ENCODE measurements around the gene BAHCC1. TPM values are rescaled to one million over a fixed set of nuclear protein-coding genes. Genes with fewer than 3 reads are reported as not detected.

The BAHCC1 gene
- polyA plus RNA-seq, 3 donors from 2014 or later, result 0.02 TPM; not detected in 2

DNA sequence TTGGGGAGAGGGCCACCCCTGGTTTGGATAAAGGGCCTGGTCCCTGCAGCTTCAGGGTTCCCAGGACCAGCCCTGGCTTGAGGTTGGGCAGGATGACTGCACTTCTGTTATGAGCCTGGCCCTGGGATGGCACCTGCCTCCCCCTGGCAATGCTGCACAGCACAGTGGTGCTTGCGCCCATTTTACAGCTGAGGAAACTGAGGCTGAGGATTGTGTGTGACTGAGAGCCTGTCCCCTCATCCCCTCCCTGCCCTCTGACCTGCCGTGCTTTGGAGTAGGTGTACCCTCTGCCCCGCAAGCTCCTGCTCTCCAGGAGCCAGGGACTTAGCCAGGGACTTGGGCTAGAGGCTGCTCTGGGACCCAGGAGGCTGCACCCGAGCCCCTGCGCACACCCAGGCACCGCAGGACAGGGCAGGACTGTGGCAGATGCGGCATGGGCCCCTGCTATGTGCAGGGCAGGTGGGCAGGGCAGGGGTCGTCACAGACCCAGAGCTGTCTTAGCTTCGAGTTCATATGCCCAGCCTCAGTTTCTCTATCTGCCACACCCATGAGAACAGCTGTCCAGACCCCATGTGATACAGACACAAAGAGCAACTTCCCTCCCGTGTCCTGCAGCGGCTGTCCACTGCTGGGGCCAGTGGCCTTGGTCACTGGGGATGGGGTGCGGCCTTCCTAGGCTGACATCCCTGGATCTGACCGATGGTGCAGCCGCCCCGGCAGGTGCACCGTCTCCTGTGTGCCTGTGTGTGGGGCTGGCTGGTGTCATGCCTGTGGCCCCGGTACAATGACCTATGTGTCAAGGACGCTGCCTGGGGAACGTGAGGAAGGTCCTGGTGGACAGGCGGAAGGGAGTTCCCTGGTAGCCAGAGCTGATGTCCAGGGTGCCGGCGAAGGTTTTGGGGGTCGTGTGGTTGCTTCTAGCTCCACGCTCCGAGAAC, 36.6 kb downstream of the BAHCC1 start:
- Mint-ChIP-seq H3K27me3 (ENCODE audit: low read depth in 3 of 3) (peaks cover 4 to 12% (median 10%) of the 10 kb centered on the region in 3 donors), H3K4me1 (peaks cover 0 to 2% of the 10 kb centered on the region in 2 donors), H3K9me3 (no peaks in the 10 kb centered on the region)

DNA sequence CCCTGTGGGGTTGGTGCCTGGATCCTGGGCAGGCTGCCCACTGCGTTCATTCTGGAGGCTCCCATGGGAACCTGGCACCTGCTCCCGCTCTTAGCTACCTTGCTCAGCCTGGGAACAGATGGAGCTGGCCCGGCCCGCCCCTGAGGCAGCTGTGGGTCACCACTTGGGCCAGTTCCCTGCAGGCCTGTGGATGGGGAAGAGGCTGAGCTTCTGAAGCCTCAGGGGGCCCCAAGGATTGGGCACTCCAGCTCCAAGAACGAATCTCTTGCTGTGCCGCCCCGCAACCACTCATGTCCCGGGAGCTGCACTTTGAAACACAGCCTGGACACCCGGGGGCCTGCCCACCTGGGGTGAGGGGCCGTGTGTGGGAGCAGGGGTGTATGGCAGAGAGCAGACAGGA, 37.7 kb downstream of the BAHCC1 start:
- Mint-ChIP-seq H3K27me3 (ENCODE audit: low read depth in 3 of 3) (peaks cover 0 to 7% (median 6%) of the 10 kb centered on the region in 3 donors), H3K4me1 (no peaks in the 10 kb centered on the region), H3K4me3 (no peak overlapping the region), H3K36me3 (no peaks in the 10 kb centered on the region), H3K9me3 (no peaks in the 10 kb centered on the region), H3K27ac (no peak overlapping the region)
- DNase-seq, result no peak

More for the DNA sequence above, 36.6 kb downstream of the BAHCC1 start:
- DNase-seq, result no peak
- Mint-ChIP-seq H3K27ac (no peak overlapping the region), H3K4me3 (no peak overlapping the region), H3K36me3 (no peaks in the 10 kb centered on the region)

- Mint-ChIP-seq H3K36me3 (no peaks in the 10 kb centered on the region), H3K9me3 (no peaks in the 10 kb centered on the region), H3K4me1 (no peaks in the 10 kb centered on the region), H3K27ac (no peak overlapping the region), H3K27me3 (ENCODE audit: low read depth in 3 of 3) (peaks cover 0 to 8% (median 8%) of the 10 kb centered on the region in 3 donors), H3K4me3 (no peak overlapping the region)
- no peak for DNase-seq
These were observed 38.4 kb downstream of the BAHCC1 start for GRCh38 chr17:81433656-81434055.

GRCh38 chr17:81434072-81434471, 38.8 kb downstream of the BAHCC1 start:
- H3K4me3 Mint-ChIP-seq, result no peak overlapping the region
- peaks cover 0 to under 1% of the 10 kb centered on the region in 2 donors for H3K4me1 Mint-ChIP-seq
- H3K27ac Mint-ChIP-seq, result no peak overlapping the region
- no peaks in the 10 kb centered on the region for H3K9me3 Mint-ChIP-seq
- no peak for DNase-seq
- H3K27me3 Mint-ChIP-seq (ENCODE audit: low read depth in 3 of 3), result peaks cover 0 to 6% (median 6%) of the 10 kb centered on the region in 3 donors
- H3K36me3 Mint-ChIP-seq, result no peaks in the 10 kb centered on the region

GRCh38 chr17:81434681-81435417, 39.6 kb downstream of the BAHCC1 start:
- DNase-seq, result no peak
- peaks cover 0 to 3% of the 10 kb centered on the region in 2 donors for H3K4me1 Mint-ChIP-seq
- H3K9me3 Mint-ChIP-seq, result no peaks in the 10 kb centered on the region
- H3K36me3 Mint-ChIP-seq, result no peaks in the 10 kb centered on the region
- H3K27ac Mint-ChIP-seq, result no peak overlapping the region
- peaks cover 0 to 6% (median 6%) of the 10 kb centered on the region in 3 donors for H3K27me3 Mint-ChIP-seq (ENCODE audit: low read depth in 3 of 3)
- no peak overlapping the region for H3K4me3 Mint-ChIP-seq

GRCh38 chr17:81435652-81436293, 40.5 kb downstream of the BAHCC1 start:
- Mint-ChIP-seq H3K36me3 (no peaks in the 10 kb centered on the region), H3K4me1 (peaks cover 0 to 3% of the 10 kb centered on the region in 2 donors), H3K27ac (no peak overlapping the region), H3K4me3 (no peak overlapping the region), H3K9me3 (no peaks in the 10 kb centered on the region), H3K27me3 (ENCODE audit: low read depth in 3 of 3) (peaks cover 0 to 5% (median 3%) of the 10 kb centered on the region in 3 donors)
- no peak for DNase-seq

DNA sequence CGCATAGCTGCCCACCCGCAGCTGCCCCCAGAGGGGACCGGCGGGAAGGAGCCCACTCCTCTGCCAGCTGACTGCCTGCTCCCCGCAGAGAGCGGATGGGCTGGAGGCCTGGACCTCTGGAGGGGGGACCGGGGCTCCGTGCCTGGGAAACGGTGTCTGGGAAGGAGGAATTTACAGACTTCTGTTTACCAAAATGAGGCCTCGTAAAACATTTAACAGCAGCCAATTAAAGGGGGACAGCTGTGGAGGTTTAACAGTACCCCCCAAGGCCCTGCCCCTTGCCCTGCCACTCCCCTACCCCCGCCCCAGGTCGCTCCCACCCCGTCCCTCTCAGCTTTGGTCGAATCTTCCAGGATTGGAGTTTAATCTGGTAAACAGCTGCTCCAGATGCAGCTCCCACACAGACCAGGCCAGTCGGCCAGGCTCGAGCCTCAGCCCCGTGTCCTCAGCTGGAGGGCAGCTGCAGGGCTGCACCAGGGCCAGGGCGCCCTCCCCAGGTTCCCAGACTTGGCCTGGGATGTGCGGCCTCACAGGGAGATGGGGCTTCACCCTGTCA, 41.1 kb downstream of the BAHCC1 start:
- DNase-seq, result no peak
- peaks cover 0 to 3% of the 10 kb centered on the region in 2 donors for H3K4me1 Mint-ChIP-seq
- H3K36me3 Mint-ChIP-seq, result no peaks in the 10 kb centered on the region
- H3K4me3 Mint-ChIP-seq, result no peak overlapping the region
- peaks cover 0 to 5% (median 4%) of the 10 kb centered on the region in 3 donors for H3K27me3 Mint-ChIP-seq (ENCODE audit: low read depth in 3 of 3)
- H3K27ac Mint-ChIP-seq, result no peak overlapping the region
- no peaks in the 10 kb centered on the region for H3K9me3 Mint-ChIP-seq

- H3K4me1 Mint-ChIP-seq, result peaks cover 0 to 3% of the 10 kb centered on the region in 2 donors
- H3K4me3 Mint-ChIP-seq, result no peak overlapping the region
- H3K27ac Mint-ChIP-seq, result no peak overlapping the region
- no peaks in the 10 kb centered on the region for H3K36me3 Mint-ChIP-seq
- no peak for DNase-seq
- H3K27me3 Mint-ChIP-seq (ENCODE audit: low read depth in 3 of 3), result peaks cover 0 to 5% (median 4%) of the 10 kb centered on the region in 3 donors
- no peaks in the 10 kb centered on the region for H3K9me3 Mint-ChIP-seq
These were observed 42.0 kb downstream of the BAHCC1 start for GRCh38 chr17:81437191-81437651.

GRCh38 chr17:81438007-81438659, 42.9 kb downstream of the BAHCC1 start:
- peaks cover 0 to 3% of the 10 kb centered on the region in 2 donors for H3K4me1 Mint-ChIP-seq
- H3K9me3 Mint-ChIP-seq, result no peaks in the 10 kb centered on the region
- DNase-seq, result no peak
- peaks cover 0 to 5% (median 4%) of the 10 kb centered on the region in 3 donors for H3K27me3 Mint-ChIP-seq (ENCODE audit: low read depth in 3 of 3)
- no peak overlapping the region for H3K4me3 Mint-ChIP-seq
- H3K36me3 Mint-ChIP-seq, result no peaks in the 10 kb centered on the region
- no peak overlapping the region for H3K27ac Mint-ChIP-seq

DNA sequence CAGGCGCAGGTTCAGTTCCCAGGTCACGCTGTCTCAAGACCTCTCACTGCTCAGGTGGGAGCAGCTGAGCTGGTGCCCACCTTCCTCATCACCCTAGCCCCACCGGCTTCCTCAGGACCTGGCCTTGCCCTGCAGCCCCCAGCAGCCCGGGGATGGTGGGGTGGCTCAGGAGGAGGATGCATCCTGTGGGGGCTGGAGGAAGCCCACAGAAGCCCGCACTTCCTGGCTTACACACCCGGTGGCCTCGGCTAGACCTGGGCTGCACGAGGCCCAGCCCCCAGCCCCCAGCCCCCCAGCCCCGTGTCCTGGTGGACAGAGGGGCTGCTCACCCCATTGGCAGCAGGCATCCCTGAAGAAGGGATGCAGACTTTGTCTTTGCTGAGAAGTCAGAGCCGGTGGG, 43.4 kb downstream of the BAHCC1 start:
- H3K4me1 Mint-ChIP-seq, result peaks cover 0 to 3% of the 10 kb centered on the region in 2 donors
- H3K4me3 Mint-ChIP-seq, result no peak overlapping the region
- no peaks in the 10 kb centered on the region for H3K36me3 Mint-ChIP-seq
- no peaks in the 10 kb centered on the region for H3K9me3 Mint-ChIP-seq
- H3K27me3 Mint-ChIP-seq (ENCODE audit: low read depth in 3 of 3), result peaks cover 0 to 5% (median 4%) of the 10 kb centered on the region in 3 donors
- no peak for DNase-seq
- no peak overlapping the region for H3K27ac Mint-ChIP-seq

- no peak overlapping the region for H3K27ac Mint-ChIP-seq
- peaks cover 0 to 5% (median 2%) of the 10 kb centered on the region in 3 donors for H3K27me3 Mint-ChIP-seq (ENCODE audit: low read depth in 3 of 3)
- no peaks in the 10 kb centered on the region for H3K36me3 Mint-ChIP-seq
- no peaks in the 10 kb centered on the region for H3K9me3 Mint-ChIP-seq
- DNase-seq, result no peak
- H3K4me3 Mint-ChIP-seq, result no peak overlapping the region
- H3K4me1 Mint-ChIP-seq, result peaks cover 0 to 3% of the 10 kb centered on the region in 2 donors
These were observed 44.8 kb downstream of the BAHCC1 start for GRCh38 chr17:81440051-81440471.

DNA sequence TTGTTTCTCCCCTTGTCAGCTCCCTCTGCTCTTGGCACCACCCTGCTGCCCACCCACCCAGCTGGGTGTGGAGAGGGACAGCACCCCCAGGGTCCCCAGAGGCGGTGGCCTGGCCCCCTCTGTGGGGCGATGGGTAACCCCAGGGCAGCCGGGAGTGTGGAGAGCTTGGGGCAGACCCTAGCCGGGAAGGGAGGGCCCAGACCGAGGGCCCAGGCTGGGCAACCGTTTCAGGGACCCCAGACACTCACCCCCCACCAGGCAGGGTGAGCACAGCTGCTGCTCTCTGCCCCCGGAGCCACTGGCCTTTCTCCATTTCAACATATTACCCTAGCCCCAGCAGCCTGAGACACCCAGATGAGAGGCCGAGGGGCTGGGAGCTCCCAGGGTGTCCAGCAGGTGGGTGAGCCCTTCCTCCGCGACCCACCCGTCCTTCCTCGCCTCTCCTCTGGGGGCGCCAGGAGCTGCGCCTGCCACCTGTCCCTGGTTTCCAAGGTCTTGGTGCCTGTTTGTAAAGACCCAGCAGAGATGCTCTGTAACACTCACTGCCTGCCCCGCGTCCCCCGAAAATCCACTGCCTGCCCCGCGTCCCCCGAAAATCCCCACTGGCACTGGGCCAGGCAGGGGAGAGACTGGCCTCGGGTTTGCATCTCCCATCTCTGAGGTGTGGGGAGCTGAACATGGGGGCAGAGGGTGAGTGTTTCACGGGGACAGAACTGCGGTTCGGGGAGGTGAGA, 45.4 kb downstream of the BAHCC1 start:
- no peaks in the 10 kb centered on the region for H3K9me3 Mint-ChIP-seq
- H3K27ac Mint-ChIP-seq, result no peak overlapping the region
- no peaks in the 10 kb centered on the region for H3K36me3 Mint-ChIP-seq
- no peak for DNase-seq
- peaks cover 0 to 5% (median 2%) of the 10 kb centered on the region in 3 donors for H3K27me3 Mint-ChIP-seq (ENCODE audit: low read depth in 3 of 3)
- peaks cover 0 to 3% of the 10 kb centered on the region in 2 donors for H3K4me1 Mint-ChIP-seq
- H3K4me3 Mint-ChIP-seq, result no peak overlapping the region

All from immature natural killer cell (primary cell).